Regular cardiac myocyte (primary cell): ENCODE results near the gene PTMS. TPM values are rescaled to one million over a fixed set of nuclear protein-coding genes. Genes with fewer than 3 reads are reported as not detected.

ENCODE experiments used
- total RNA-seq: library from RNA; depleted of rRNA; stranded (reverse); fragments of >200 nt; gene quantifications from 2 replicates; pipeline ENCODE4 v1.2.3, GENCODE V29; 2014

PTMS gene
- 17.2 and 38.0 TPM in 2 replicates for total RNA-seq

GRCh38 chr12:6765634-6766581 lies at the start of gene PTMS:
Gene PTMS (plus strand): TSS chr12:6766363. CDS start chr12:6766706, 343 bp downstream.

GRCh38 chr12:6723607-6724408 lies 42.4 kb upstream of the PTMS start, which contains the start of gene COPS7A:
Gene COPS7A (plus strand): TSS chr12:6724046. CDS start chr12:6724657, 611 bp downstream.

GRCh38 chr12:6752921-6753771 lies 13.0 kb upstream of the PTMS start, which contains the start of gene MLF2:
Gene MLF2 (minus strand): TSS chr12:6753141. CDS start chr12:6752334, 807 bp downstream.

GRCh38 chr12:6772331-6772695 lies 6.2 kb downstream of the PTMS start, which contains the start of gene LAG3:
Gene LAG3 (plus strand): TSS chr12:6772520. CDS start chr12:6772853, 333 bp downstream.

GRCh38 chr12:6788972-6789924 lies 23.1 kb downstream of the PTMS start, which contains the start of gene CD4:
Gene CD4 (plus strand): TSS chr12:6789528. CDS start chr12:6800139, 10,611 bp downstream.

Other genes starting within 250 kb of the PTMS start
- 10,543 and 12,698 TPM in 2 replicates for gene GAPDH, start 231.8 kb upstream of the PTMS start, total RNA-seq
- 9.0 and 21.4 TPM in 2 replicates for gene IFFO1, start 210.3 kb upstream of the PTMS start, total RNA-seq
- gene NOP2, start 198.1 kb upstream of the PTMS start, total RNA-seq = 16.3 and 29.1 TPM in 2 replicates
- 152 and 224 TPM in 2 replicates for gene CHD4, start 159.0 kb upstream of the PTMS start, total RNA-seq
- gene LPAR5, start 130.4 kb upstream of the PTMS start, total RNA-seq = not detected in 2 replicates
- under 0.01 TPM in 1 of 2 replicates, not detected in the other for gene ACRBP, start 118.9 kb upstream of the PTMS start, total RNA-seq
- 19.7 and 33.5 TPM in 2 replicates for gene ING4, start 103.2 kb upstream of the PTMS start, total RNA-seq
- gene ZNF384, start 77.0 kb upstream of the PTMS start, total RNA-seq = 9.0 and 11.3 TPM in 2 replicates
- gene PIANP, start 65.5 kb upstream of the PTMS start, total RNA-seq = under 0.01 TPM in 2 replicates
- 87.9 and 100 TPM in 2 replicates for gene COPS7A, start 42.3 kb upstream of the PTMS start, total RNA-seq
- gene MLF2, start 13.2 kb upstream of the PTMS start, total RNA-seq = 147 and 175 TPM in 2 replicates
- not detected in 2 replicates for gene LAG3, start 6.2 kb downstream of the PTMS start, total RNA-seq
- gene CD4, start 23.2 kb downstream of the PTMS start, total RNA-seq = 0.28 and 0.58 TPM in 2 replicates
- 0.96 and 2.5 TPM in 2 replicates for gene GPR162, start 55.5 kb downstream of the PTMS start, total RNA-seq
- gene P3H3, start 62.0 kb downstream of the PTMS start, total RNA-seq = 79.6 and 124 TPM in 2 replicates
- gene GNB3, start 74.6 kb downstream of the PTMS start, total RNA-seq = 1.4 and 2.5 TPM in 2 replicates
- gene CDCA3, start 84.9 kb downstream of the PTMS start, total RNA-seq = 5.6 and 29.7 TPM in 2 replicates
- gene USP5, start 85.8 kb downstream of the PTMS start, total RNA-seq = 77.8 and 123 TPM in 2 replicates
- 1,644 and 1,719 TPM in 2 replicates for gene TPI1, start 101.2 kb downstream of the PTMS start, total RNA-seq
- 3.6 and 4.2 TPM in 2 replicates for gene SPSB2, start 106.9 kb downstream of the PTMS start, total RNA-seq
- 8.6 and 18.0 TPM in 2 replicates for gene LRRC23, start 138.5 kb downstream of the PTMS start, total RNA-seq
- gene ENO2, start 148.2 kb downstream of the PTMS start, total RNA-seq = 40.8 and 66.8 TPM in 2 replicates
- 4.4 and 9.0 TPM in 2 replicates for gene ATN1, start 161.6 kb downstream of the PTMS start, total RNA-seq
- not detected in 2 replicates for gene RNU7-1, start 177.5 kb downstream of the PTMS start, total RNA-seq
- 75.3 and 141 TPM in 2 replicates for gene C12orf57, start 177.7 kb downstream of the PTMS start, total RNA-seq
- under 0.01 TPM in 1 of 2 replicates, not detected in the other for gene PTPN6, start 185.0 kb downstream of the PTMS start, total RNA-seq
- 149 and 175 TPM in 2 replicates for gene PHB2, start 204.3 kb downstream of the PTMS start, total RNA-seq
- 49.3 and 94.9 TPM in 2 replicates for gene EMG1, start 204.6 kb downstream of the PTMS start, total RNA-seq